GM12878 (cell line): ENCODE results near the gene TRERF1. TPM values are rescaled to one million over a fixed set of nuclear protein-coding genes. Genes with fewer than 3 reads are reported as not detected.
A peak's percentile ranks its signal among the peaks of the same experiment; 100 is the strongest.
"Not testable (repeated sequence)": the region's sequence is repeated elsewhere in the genome, so short reads cannot be mapped to it uniquely, and the experiment has no call there.

ENCODE experiments used
- ATAC-seq: fragments of 200-7000 bp; cut with Tn5 transposase; 3 replicates; pipeline ENCODE4 v1.9.1; 2020; ENCODE audit warnings: mild to moderate bottlenecking, moderate library complexity
- BruUV-seq: library from RNA; stranded (reverse); fragments of 400-500 nt; replicated peaks from 2 replicates; lab custom pipeline; 2021; lab: Mats Ljungman, UMichigan
- CTCF ChIA-PET: fragments of 300-600 bp; sonication (Branson Sonifier 250); formaldehyde crosslinking; extraction: SDS; loops from one replicate; lab custom pipeline; 2021; ENCODE audit warnings: inconsistent platforms; lab: Yijun Ruan, JAX
- POLR2A ChIA-PET: fragments of 350-600 bp; formaldehyde crosslinking; extraction: SDS; loops from one replicate; lab custom pipeline; 2021; ENCODE audit warnings: inconsistent platforms; lab: Charles Lee
- RAD21 ChIA-PET: fragments of 300-600 bp; sonication (Branson Sonifier 250); formaldehyde crosslinking; loops from one replicate; lab custom pipeline; 2023; ENCODE audit warnings: antibody characterized with exemption; ENCODE audit not compliant: unreplicated experiment; lab: Charles Lee
- SMC1A ChIA-PET: fragments of 300-600 bp; sonication (Branson Sonifier 250); formaldehyde crosslinking; loops from one replicate; lab custom pipeline; 2023; ENCODE audit not compliant: unreplicated experiment, uncharacterized antibody; lab: Charles Lee
- DNase-seq: peaks from one replicate; pipeline ENCODE4 v3.0.0-alpha.2; 2011; ENCODE audit warnings: low read depth, low spot score
- FAIRE-seq: peaks from 3 replicates; lab custom pipeline; 2011; peaks lifted over from hg19 to GRCh38; lab: Jason Lieb, UNC
- H2AFZ ChIP-seq: 2 replicates; pipeline ENCODE4 v1.6.0; 2011; ENCODE audit warnings: low read depth, low read length, control low read depth; ENCODE audit not compliant: control insufficient read depth
- H3K27ac ChIP-seq: 2 replicates; pipeline ENCODE4 v1.5.1; 2011; ENCODE audit warnings: control low read depth; ENCODE audit not compliant: control insufficient read depth, insufficient read depth
- H3K27me3 ChIP-seq, 2 experiments: replicated peaks in 1 of 2; 2 replicates each; pipeline versions ENCODE4 v1.6.0 to v1.6.1; 2011; ENCODE audit warnings: low read length in 1 of 2; ENCODE audit not compliant: control insufficient read depth in 2 of 2, insufficient read depth in 2 of 2
- H3K36me3 ChIP-seq, 2 experiments: 2 replicates each; pipeline ENCODE4 v1.5.1; 2011; ENCODE audit warnings: low read length in 1 of 2; ENCODE audit not compliant: control insufficient read depth in 2 of 2, insufficient read depth in 2 of 2
- H3K4me1 ChIP-seq: 2 replicates; pipeline ENCODE4 v1.6.1; 2011; ENCODE audit warnings: mild to moderate bottlenecking, low read length, moderate library complexity, mixed read lengths; ENCODE audit not compliant: control insufficient read depth, insufficient read depth
- H3K4me2 ChIP-seq: 2 replicates; pipeline ENCODE4 v1.6.0; 2011; ENCODE audit warnings: control low read depth; ENCODE audit not compliant: control insufficient read depth, insufficient read depth
- H3K4me3 ChIP-seq: fragments of 200-600 bp; sonication (generic); 2 replicates; pipeline ENCODE4 v1.5.1; 2016
- H3K79me2 ChIP-seq: 2 replicates; pipeline ENCODE4 v1.6.0; 2011; ENCODE audit warnings: low read length; ENCODE audit not compliant: control insufficient read depth, insufficient read depth
- H3K9ac ChIP-seq: 2 replicates; pipeline ENCODE4 v1.8.0; 2011; ENCODE audit warnings: low read length, control low read depth, mixed read lengths; ENCODE audit not compliant: control insufficient read depth, insufficient read depth
- H3K9me3 ChIP-seq: replicated peaks from 3 replicates; pipeline ENCODE4 v1.5.1; 2011; ENCODE audit warnings: mild to moderate bottlenecking, low read length; ENCODE audit not compliant: control insufficient read depth, insufficient read depth
- H4K20me1 ChIP-seq: 2 replicates; pipeline ENCODE4 v1.6.0; 2011; ENCODE audit not compliant: control insufficient read depth, insufficient read depth
- MLLT1 ChIP-seq: fragments of 450-650 bp; IDR thresholded peaks from 2 replicates; pipeline ENCODE4 v1.6.1; 2016; ENCODE audit warnings: mild to moderate bottlenecking
- ZBTB40 ChIP-seq: fragments of 450-650 bp; IDR thresholded peaks from 2 replicates; pipeline ENCODE4 v1.6.1; 2016; ENCODE audit warnings: mild to moderate bottlenecking, moderate library complexity, borderline replicate concordance
- WGBS: methylation state at CpG from one replicate; pipeline ENCODE4 v1.1.6; 2016; ENCODE audit warnings: low lambda C conversion rate; ENCODE audit not compliant: insufficient replicate concordance, insufficient coverage; ENCODE audit errors: missing lambda C conversion rate; 5-methylcytosine and 5-hydroxymethylcytosine counted together
- in situ Hi-C: fragments of 300-500 bp; cut with MboI; formaldehyde crosslinking; loops from 9 replicates; pipeline ENCODE4 v1.14.3; 2018; ENCODE audit warnings: mixed read lengths
- intact Hi-C: fragments of 100-400 bp; cut with micrococcal nuclease; formaldehyde crosslinking; loops from one replicate; pipeline ENCODE4 v1.14.2; 2022; ENCODE audit not compliant: unreplicated experiment
- polyA plus RNA-seq, 11 experiments: library from polyadenylated mRNA; depleted of rRNA in 4 of 11; unstranded in 6 of 11; stranded (reverse) in 5 of 11; fragments of >200 nt; fragmentation: Nextera tagmentation in 4 of 11; fragmentation: Illumina TruSeq in 1 of 11; extraction: Ambion mirVana in 4 of 11; extraction: Trizol in 1 of 11; gene quantifications; 1 replicate in 1 of 11; 2 replicates in 10 of 11; pipeline versions ENCODE4 v1.2.1 to v1.2.3, GENCODE V29; 2011 to 2016; ENCODE audit warnings: inconsistent platforms in 2 of 11, missing spikeins in 2 of 11, low read depth in 1 of 11
- total RNA-seq, 4 experiments: library from RNA; depleted of rRNA in 3 of 4; stranded (reverse); fragments of >200 nt in 3 of 4; fragmentation: Illumina TruSeq in 1 of 4; extraction: Trizol in 1 of 4; gene quantifications; 2 replicates each; pipeline versions ENCODE4 v1.2.1 to v1.2.3, GENCODE V29; 2013 to 2021

The TRERF1 gene
- total and polyA plus RNA-seq, 10 of the 15 experiments (the other 5 are each of a cell fraction or from before 2014, with no cell fraction given) = 2.2 to 19.4 (median 7.2) TPM

- no peak for TF ChIP-seq ZBTB40
These were observed 234.6 kb downstream of the TRERF1 start (continued) for GRCh38 chr6:42217157-42217518.

GRCh38 chr6:42216495-42216894 is 235.2 kb downstream of the TRERF1 start:
- peak; percentile 85 for TF ChIP-seq MLLT1
- FAIRE-seq, H2AFZ ChIP-seq, in situ Hi-C loops, H3K27me3 ChIP-seq, H3K9me3 ChIP-seq, H3K36me3 ChIP-seq, H4K20me1 ChIP-seq, DNase-seq, H3K27ac ChIP-seq, ATAC-seq, H3K9ac ChIP-seq, BruUV-seq: not testable (repeated sequence)
- peaks cover 12% of the 10 kb centered on the region for H3K79me2 ChIP-seq
- peaks cover 14% of the 10 kb centered on the region; the same call in 1 of the 2 replicates for H3K4me1 ChIP-seq
- ChIA-PET SMC1A (interaction anchor here (1.1 to 1.2 kb wide), 5 partner anchors 13 to 295 kb away, joined by 3 to 5 read pairs (median 4); partner anchors contain the start of genes BYSL and MED20), POLR2A (interaction anchor here (0.5 to 1.2 kb wide), 5 partner anchors 8 to 716 kb away, joined by 3 to 7 read pairs (median 4); partner anchors contain the start of genes BYSL and MED20), CTCF (interaction anchor here (0.6 to 7.8 kb wide), 12 partner anchors 9 to 430 kb away, joined by 3 to 68 read pairs (median 6); partner anchors contain the start of genes BYSL and MED20), RAD21 (interaction anchor here (0.8 to 4.6 kb wide), 5 partner anchors 172 to 331 kb away, joined by 3 to 28 read pairs (median 3); partner anchors contain the start of genes BYSL and MED20)
- peak overlapping the region; percentile 85 for H3K4me3 ChIP-seq
- intact Hi-C loops = loop anchor here (2.0 to 5.0 kb wide), 2 partner anchors 296 to 331 kb away; partner anchors contain the start of genes BYSL and MED20
- WGBS = 85% methylated on average over 18 of the region's 18 CpGs
- H3K4me2 ChIP-seq = peak overlapping the region; percentile 45; the same call in 1 of the 2 replicates
